HL-60 (cell line): ENCODE data around the gene NDUFA8.

Experiments
- DNase-seq, 2 experiments: peaks; one replicate each; pipeline ENCODE4 v3.0.0-alpha.2; 2010 to 2020; ENCODE audit warnings: low read depth in 1 of 2, low spot score in 1 of 2
- H3K27ac ChIP-seq: fragments of 250-450 bp; sonication (Bioruptor Pico); replicated peaks from 2 replicates; pipeline ENCODE4 v1.5.1; 2020; ENCODE audit warnings: mild to moderate bottlenecking, moderate library complexity
- H3K27me3 ChIP-seq: fragments of 250-450 bp; sonication (Bioruptor Pico); 2 replicates; pipeline ENCODE4 v1.5.1; 2021; ENCODE audit warnings: mild to moderate bottlenecking, moderate library complexity; ENCODE audit not compliant: insufficient read depth, poor library complexity, severe bottlenecking
- H3K4me3 ChIP-seq: replicated peaks from 2 replicates; pipeline ENCODE4 v1.5.1; 2011; ENCODE audit warnings: mild to moderate bottlenecking, control low read depth, low read length; ENCODE audit not compliant: insufficient read depth
- CTCF ChIP-seq: IDR thresholded peaks from one replicate; pipeline ENCODE4 v1.5.1; 2011; ENCODE audit warnings: low read length, control low read depth, inconsistent platforms; ENCODE audit not compliant: insufficient read depth
- GABPA ChIP-seq: IDR thresholded peaks from 2 replicates; pipeline ENCODE4 v1.6.1; 2012; ENCODE audit warnings: low read depth
- POLR2AphosphoS5 ChIP-seq: IDR thresholded peaks from 2 replicates; pipeline ENCODE4 v1.6.1; 2012; ENCODE audit warnings: low read depth
- REST ChIP-seq: IDR thresholded peaks from 2 replicates; pipeline ENCODE4 v1.6.1; 2012; ENCODE audit warnings: low read depth; ENCODE audit not compliant: insufficient replicate concordance
- SPI1 ChIP-seq: IDR thresholded peaks from 2 replicates; pipeline ENCODE4 v1.6.1; 2012; ENCODE audit warnings: low read depth, mild to moderate bottlenecking, borderline replicate concordance

NDUFA8 gene

GRCh38 chr9:122190597-122191381 is 31.2 kb upstream of the NDUFA8 start:
- no peak overlapping the region for H3K4me3 ChIP-seq
- TF ChIP-seq SPI1 (no peak), POLR2AphosphoS5 (no peak), REST (no peak), CTCF (no peak), GABPA (no peak)
- no peak for DNase-seq
- H3K27me3 ChIP-seq = no peaks in the 10 kb centered on the region
- H3K27ac ChIP-seq = no peak overlapping the region

- H3K4me3 ChIP-seq = no peak overlapping the region
- H3K27me3 ChIP-seq = peaks cover 2% of the 10 kb centered on the region
- TF ChIP-seq POLR2AphosphoS5 (no peak), CTCF (no peak), SPI1 (no peak), REST (no peak), GABPA (no peak)
- no peak overlapping the region for H3K27ac ChIP-seq
- no peak for DNase-seq
Observed at GRCh38 chr9:122188369-122188768, 28.8 kb upstream of the NDUFA8 start.

GRCh38 chr9:122186777-122187470 is 27.3 kb upstream of the NDUFA8 start:
- no peak overlapping the region for H3K27ac ChIP-seq
- H3K27me3 ChIP-seq = peaks cover 5% of the 10 kb centered on the region
- DNase-seq = no peak
- TF ChIP-seq POLR2AphosphoS5 (no peak), REST (no peak), GABPA (no peak), CTCF (no peak), SPI1 (no peak)
- H3K4me3 ChIP-seq = no peak overlapping the region
